Measurements from ENCODE around the gene LRCH4.

- TF ChIP-seq CTCF (IDR thresholded peaks at IDR 0.05) = no peak
- no peak for TF ChIP-seq POLR2A (IDR thresholded peaks at IDR 0.05)
Observed at GRCh38 chr7:100572281-100572948, 13.5 kb downstream of the LRCH4 start.

All from heart left ventricle (tissue), 13 donors.